COLO668 (cell line): ENCODE data around the gene ZFP82.

ENCODE experiments used
- DNase-seq: peaks from one replicate; lab custom pipeline; 2025; ENCODE audit not compliant: unreplicated experiment; lab: John Stamatoyannopoulos, UW

Gene ZFP82

GRCh38 chr19:36373638-36374156 is 44.7 kb downstream of the ZFP82 start:
- no peak for DNase-seq

DNA sequence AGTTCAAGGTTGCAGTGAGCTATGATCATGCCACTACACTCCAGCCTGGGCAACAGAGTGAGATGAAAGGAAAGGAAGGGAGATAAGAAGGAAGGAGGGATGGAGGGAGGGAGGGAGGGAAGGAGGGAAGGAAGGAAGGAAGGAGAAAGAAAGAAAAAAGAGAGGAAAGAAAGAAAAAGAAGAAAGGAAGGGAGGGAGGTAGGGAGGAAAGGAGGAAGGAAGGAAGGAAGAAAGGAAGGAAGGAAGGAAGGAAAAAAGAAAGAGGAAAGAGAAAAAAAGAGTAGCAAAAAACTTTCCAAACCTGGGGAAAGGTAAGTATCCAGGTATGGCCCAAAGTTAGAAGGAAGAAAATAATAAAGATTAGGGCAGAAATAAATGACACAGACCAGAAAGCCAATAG is 46.6 kb downstream of the ZFP82 start:
- DNase-seq: no peak

GRCh38 chr19:36363845-36364244 is 54.6 kb downstream of the ZFP82 start:
- no peak for DNase-seq
